COR-L47 (cell line): ENCODE data around the gene MEF2A.

Source experiments
- DNase-seq: peaks from one replicate; lab custom pipeline; 2025; lab: John Stamatoyannopoulos, UW

MEF2A gene

DNA sequence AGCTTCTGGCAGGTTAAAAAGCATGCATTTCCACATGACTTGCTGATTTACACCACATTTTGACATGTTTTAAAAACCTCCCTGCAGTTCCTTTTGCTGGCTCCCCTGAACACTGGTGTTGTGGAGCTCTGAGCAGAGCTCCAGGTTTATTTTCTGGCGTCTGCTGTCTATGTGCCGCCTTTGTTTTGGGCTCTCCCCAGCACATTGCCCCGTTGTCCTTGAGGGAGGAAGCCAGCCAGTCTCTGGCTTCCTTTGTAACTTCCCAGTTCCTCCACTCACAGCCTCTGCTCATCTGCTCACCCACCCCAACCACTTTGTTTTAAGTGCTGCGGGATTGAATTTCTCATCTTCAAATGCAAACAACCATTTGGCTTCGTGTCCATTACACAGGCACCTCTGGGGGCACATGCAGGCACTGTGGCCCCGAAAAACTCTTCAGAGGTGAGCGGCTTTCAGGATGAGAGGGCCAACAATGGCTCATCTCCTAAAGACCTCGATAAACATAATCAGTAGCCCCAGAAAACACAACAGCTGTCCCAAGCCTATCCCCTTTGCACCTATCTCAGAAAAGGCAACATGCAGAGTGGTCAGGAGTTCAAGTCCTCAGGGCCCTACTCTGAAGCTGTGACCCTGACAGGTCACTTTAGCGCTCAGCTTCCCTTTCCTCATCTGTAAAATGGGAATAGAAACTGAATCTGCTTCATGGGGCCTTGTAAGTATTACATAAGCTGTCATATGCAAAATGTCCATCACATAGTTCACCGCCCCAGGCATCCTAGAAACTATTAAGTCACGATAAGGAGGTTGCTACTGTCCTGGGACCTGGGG, 1.3 kb upstream of the MEF2A start:
- DNase-seq, result no peak

DNA sequence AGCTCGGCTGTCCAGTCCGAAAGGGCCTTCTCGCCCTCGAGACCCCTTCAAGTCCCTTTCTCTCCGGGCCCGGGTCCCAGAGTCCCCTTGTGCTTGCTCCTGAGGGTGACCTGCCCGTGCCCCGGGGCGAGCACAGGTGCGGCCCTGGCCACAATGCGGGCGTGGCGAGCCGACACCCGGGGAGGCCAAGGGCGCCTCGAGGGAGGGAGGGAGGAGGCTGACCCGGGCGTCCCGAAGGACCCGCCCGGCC, 810 bp upstream of the MEF2A start:
- no peak for DNase-seq

DNA sequence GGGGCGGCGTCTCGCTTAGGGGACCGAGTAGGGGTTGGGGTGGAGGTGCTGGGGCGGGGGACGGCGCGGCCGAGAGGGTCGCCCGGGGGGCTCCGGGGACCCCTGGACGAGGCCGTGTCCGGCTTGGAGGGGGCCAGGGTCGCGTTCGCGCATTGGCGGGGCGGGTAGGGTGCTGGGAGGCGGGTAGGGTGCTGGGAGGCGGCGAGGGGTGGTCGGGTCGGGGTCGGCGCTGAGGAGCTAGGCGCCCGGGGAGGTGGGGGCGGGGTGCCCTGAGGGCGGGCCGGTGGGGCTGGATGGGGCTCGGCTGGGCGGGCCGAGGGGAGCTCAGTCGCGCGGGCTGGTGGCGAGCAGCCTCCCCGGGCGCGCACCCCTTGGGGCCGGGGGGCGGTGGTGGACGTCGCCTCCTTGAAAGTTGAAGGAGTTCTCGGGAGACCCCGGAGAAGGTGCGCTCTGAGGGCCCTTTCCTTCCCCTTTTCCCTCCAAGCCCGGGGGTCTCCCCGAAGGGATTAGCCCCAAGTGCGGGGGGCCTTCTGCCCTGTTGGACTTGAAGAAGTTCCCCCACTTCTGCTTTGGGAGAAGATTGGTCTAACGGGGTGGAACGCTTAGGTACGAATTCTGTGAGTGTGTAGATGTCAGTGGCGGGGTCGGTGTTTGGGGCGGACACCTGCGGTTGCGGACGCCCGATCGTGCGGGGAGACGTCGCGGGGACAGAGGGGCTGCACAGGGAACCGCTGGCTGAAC, 543 bp downstream of the MEF2A start:
- DNase-seq, result peak; percentile 6

DNA sequence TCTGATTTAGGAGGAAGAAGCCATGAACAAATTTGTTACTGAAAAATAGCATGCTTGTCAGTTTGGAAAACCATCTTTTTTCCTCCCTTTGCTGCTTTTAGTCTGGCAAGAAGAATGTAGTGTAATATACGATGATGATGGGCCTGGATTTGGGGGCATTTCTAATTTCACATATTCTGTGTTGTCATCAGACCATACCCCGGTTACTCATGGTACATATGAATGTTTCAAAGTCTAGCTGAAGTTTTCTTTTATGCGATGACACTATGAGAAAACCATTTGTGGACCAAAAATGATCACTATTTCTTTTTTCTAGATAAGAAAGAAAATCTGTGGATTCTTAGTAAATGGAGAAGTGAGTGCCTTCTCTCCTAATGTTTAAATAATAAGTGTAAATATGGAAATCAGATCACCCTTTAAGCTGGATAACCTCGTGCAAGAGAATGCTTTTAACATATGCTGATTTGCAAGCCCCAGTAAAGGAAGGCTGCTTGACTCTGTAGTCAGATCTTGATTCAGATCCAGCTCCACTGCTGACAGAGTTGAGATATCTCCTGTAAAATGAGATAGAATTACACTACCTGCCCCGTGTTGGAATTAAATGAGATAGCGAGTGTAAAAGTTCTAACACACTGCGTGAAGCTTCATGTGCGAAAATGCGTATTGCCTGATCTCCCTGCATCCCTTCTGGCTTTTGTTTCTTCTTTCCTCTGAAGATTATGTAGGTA, 3.0 kb downstream of the MEF2A start:
- DNase-seq, result no peak

DNA sequence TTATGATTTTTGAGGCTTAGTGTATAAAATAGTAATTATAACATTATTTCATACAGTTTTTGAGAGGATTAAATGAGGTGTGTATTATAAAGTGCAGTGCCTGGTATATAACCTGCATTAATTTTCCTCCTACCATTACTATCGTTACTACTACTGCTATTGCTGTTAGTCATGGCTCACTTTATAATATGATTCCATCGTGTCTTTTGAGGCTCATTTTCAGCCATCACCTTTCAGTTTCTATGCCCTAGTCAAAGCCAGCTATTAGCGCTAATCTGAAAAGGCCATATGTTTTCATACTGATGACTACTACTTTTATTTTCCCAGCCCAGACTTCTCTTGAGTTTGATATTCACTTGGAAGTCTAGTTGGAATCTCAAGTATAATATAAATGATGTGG, 5.5 kb downstream of the MEF2A start:
- no peak for DNase-seq

DNA sequence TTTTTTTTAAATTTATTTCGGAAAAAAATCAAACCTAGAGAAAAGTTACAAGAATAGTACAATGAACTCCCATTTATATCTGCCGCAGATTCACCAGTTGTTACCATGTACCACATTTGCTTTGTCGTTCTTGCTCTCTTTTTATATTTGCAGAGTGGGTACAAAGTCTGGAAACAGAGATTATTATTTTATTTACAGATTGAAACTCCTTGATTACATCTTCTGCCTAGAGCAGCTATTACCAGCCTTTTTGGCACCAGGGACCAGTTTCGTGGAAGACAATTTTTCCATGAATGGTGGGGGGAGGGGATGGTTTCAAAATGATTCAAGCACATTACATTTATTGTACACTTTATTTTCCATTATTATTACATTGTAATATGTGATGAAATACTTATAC, 8.3 kb downstream of the MEF2A start:
- DNase-seq, result no peak

DNA sequence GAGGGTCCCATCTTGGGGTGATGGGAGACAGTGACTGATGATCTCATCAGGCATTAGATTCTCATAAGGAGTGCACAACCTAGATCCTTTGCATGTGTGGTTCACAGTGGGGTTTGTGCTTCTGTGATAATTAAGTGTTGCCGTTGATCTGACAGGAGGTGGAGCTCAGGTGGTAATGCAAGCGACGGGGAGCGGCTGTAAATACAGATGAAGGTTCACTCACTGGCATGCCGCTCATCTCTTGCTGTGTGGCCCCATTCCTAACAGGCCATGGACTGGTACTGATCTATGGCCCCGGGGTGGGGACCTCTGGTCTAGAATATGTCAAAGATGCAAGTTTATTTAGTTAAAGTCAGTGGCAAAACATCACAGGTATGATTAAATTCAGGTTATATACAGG, 8.7 kb downstream of the MEF2A start:
- no peak for DNase-seq

DNA sequence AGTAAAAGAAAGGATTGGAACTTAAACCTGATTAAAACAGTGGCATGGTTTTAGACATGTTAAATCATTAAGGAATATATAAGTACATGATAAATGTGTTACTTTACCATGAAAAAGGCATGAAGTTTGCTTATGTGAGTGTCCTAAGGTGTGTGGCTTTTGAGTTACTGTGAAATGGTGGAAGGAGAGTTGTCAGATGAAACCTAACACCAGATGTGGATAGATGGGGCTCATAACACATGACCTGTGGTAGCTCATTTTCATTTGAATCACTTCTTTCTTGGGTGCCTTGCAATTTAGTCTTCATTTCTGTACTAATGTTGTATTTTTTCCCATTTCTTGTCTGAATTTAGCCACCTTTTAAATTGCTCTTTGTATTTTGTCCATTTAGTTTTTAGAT, 13.0 kb downstream of the MEF2A start:
- no peak for DNase-seq

DNA sequence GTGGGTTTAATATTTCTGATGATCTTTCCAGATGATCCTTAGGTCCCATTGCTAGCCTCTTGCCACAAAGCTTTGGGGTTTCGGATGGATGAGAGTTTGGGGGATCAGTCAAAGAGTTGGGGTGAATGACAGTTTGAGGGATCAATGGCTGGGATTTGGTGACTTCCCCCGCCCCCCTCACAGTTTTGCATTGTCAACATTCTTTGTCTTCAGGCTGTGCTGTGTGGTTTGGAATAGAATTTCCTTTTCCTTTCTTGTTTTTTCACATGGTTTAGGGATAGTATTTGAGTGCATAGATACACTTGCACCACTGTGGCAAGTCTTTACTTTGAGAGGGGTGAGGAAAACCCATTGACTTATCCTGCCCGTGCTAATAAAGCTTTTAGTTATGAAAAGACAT, 14.3 kb downstream of the MEF2A start:
- no peak for DNase-seq

DNA sequence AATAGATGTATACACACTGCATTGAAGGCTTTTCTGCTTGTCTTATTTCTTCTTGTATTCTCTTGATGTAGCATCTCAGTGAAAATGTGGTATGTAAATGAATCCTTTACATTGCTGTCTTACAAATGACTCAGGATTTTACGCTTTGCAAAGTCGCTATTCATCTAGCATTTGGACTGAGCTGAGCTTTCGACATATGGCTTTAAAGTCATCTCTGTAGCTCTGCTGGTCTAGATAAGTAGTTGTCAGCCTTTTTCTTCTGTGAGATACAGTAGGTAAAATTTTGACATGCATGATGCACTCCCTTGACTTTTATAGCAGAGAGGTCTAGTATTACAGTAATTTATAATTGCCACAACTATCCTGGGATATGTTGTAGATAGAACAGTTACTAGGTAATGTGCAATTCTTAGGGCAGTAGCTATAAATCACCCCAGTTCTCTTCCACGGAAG, 16.8 kb downstream of the MEF2A start:
- no peak for DNase-seq

DNA sequence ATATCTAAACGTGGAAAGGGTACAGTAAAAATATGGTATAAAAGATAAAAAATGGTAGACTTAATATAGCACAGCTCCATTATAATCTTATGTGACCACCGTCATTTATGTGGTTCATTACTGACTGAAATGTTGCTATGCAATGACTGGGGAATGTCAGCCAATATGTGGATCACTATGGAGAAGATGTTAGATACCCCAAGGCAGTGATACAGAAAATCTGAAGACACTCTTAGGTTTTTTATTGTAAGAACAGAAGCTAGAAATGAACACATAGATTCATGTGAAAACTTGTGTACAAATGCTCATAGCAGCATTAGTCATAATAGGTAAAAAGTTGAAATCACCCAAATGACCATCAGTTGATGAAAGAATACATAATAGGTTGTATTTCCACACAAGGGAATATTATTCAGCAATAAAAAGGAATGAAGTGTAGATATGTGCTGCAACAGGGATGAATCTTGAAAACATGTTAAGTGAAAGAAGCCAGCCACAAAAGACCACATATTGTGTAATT, 18.4 kb downstream of the MEF2A start:
- no peak for DNase-seq

DNA sequence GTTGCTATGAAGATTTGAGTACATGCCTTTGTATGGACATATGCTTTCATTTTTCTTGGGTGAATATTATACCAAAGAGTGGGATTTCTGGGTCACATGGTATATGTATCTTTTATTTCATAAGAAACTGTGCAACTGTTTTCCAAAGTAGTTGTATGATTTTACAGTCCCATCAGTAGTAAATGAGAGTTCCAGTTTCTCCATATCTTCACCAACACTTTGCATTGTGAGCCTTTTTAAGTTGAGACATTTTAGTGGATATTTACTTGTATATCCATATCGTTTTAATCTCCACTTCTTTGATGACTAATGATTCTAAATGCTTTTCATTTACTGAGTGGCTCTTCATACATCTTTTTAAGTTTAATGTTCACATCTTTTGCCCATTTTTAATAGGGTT, 20.3 kb downstream of the MEF2A start:
- DNase-seq, result no peak

DNA sequence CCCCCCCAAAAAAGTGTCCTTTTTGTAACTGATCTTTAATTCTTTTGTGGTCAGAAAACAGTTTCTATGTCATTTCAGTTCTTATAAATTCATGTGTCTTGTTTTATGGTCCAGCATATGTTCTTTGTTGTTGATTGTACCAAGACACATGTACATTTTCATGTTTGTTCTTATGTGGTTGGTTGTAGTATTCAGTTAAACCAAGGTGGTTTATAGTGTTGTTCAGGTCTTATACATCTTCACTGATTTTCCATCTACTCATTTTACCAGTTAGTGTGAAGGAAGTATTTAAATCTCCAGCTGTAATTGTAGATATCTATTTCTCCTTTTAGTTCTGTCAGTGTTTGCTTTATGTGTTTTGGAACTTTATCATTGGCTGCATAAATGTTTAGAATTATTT, 24.0 kb downstream of the MEF2A start:
- no peak for DNase-seq

DNA sequence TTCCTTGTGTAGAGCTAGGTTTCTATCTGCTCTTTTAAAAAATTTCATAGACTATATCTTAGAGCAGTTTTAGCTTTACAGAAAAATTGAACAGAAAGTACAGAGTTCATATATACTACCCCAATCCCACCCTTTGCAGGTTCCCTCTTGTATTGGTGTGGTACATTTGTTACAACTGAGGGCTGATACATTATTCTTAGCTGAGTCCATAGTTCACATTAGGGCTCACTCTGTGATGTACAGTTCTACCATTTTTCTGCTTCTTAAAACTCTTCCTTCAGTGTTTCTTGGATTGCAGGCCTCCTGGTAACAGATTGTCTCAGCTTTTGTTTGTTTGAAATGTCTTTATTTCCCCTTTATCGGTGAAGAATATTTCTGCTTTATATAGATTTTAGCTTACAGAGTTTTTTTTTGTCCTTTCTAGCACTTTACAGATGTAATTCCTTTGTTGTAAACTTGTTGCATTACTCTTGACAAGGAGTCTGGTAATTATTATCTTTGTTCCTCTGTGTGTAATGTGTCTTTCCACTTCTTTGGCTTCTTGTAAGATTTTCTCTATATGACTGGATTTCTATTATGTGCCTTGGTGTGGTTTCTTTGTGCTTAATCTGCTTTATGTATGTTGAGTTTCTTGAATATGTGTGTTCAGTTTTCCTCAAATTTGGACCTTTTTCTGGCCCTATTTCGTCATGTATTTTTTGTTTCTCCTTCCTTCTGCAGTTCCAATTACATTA, 25.3 kb downstream of the MEF2A start:
- no peak for DNase-seq

DNA sequence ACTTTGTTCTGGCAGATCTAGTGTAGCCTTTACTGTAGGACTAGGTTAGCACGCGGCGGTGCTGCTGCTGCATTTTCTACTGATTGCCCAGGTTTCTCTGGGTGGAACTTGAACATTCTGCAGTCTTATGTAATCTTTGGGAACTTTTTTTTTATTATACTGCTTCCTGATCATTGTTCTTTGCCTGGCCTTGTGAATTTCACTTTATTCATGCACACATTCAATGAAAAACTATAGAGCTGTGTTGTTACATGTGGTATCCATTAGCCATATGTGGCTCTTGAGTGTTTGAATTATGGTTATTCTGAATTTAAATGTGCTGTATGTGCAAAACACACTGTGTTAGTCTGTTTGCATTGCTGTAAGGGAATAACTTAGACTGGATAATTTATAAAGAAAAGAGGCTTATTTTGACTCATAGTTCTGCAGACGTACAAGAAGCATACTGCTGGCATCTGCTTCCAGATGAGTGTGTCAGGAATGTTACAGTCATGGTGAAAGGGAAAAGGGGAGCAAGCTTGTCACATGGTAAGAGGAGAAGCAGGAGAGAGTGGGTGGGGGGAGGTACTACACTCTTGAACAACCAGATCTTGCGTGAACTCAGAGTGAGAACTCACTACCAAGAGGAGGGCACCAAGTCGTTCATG, 26.5 kb downstream of the MEF2A start:
- DNase-seq, result no peak

DNA sequence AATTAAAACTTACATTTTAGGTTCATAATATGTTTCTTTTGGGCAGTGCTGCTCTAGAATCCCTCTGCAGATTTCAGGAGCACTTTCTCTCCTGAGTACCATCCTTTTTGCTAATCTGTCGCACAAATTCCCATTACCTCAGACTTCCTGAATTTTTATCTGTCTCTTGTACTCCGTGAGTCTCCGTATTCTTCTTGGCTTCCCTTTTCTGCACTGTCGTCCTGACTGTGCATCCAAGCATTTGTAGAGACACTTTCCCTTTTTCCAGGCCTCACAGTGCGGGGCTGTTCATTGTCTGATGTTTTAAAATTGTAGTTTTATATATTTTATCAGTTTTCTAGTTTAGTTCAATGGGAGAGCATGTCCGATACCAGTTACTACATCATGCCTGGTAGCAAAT, 27.3 kb downstream of the MEF2A start:
- no peak for DNase-seq

DNA sequence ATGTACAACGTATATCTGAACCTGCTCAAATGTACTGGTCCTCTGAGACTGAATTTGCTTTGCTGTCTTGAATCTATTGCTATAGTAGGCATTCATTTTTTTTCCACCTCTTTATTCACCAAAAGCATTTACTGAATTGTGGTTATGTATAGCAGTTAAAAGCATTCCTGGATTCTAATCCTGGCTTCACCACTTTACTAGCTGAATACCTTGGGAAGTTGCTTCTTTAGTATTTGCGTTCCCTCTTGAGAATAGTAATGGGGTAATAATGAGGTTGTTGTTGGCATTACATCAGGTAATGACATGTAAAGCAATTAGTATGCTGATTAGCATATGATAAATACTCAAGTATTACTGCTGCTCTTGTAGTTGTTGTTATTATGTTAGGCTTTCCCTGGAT, 29.1 kb downstream of the MEF2A start:
- DNase-seq, result no peak

DNA sequence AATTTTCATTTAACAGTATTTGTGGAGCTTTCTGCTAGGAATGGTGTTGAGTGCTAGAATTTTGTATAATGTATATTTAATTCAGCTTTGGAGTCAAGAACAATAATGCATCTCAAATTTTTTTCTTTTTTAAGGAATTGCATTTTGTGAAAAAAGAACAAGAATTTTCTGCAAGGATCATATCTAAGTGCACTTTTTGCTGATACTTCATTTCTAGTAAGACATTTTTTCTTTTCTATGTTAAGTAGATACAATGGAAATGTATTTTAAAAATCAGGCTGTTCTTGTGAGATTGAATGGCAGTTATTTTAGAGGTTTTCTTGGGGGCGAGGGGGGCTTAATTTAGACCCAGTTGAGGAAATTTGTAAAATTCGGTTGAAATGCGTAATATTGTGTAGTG, 32.5 kb downstream of the MEF2A start:
- DNase-seq, result no peak

DNA sequence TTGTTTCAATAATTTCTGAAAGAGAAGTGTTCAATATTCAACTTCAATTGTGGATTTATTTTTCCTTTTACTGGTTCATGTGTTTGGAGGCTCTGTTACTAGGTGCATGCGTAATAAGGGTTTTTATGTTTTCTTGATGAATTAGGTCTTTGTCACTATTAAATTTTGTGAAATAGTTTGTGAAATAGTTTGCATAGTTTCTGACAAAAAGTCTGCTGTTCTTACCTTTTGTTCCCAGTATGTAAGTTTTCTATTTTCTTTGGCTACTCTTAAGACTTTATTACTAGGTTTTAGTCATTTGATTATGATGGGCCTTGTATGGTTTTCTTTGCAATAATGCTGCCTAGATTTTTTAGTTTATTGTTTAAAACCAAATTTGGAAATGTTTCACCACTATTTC, 38.0 kb downstream of the MEF2A start:
- DNase-seq, result no peak

DNA sequence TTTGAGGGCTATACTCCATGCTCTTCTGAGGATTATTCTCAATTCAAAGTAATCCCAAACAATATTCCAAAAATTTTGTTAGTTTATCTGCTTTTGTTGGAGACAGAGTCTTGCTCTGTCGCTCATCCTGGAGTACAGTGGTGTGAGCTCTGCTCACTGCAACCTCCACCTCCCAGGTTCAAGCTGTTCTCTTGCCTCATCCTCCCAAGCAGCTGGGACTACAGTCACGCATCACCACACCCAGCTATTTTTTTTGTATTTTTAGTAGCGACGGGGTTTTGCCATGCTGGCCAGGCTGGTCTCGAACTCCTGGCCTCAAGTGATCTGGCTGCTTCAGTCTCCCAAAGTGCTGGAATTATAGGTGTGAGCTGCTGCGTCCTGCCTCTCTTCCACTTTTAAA, 39.1 kb downstream of the MEF2A start:
- no peak for DNase-seq

DNA sequence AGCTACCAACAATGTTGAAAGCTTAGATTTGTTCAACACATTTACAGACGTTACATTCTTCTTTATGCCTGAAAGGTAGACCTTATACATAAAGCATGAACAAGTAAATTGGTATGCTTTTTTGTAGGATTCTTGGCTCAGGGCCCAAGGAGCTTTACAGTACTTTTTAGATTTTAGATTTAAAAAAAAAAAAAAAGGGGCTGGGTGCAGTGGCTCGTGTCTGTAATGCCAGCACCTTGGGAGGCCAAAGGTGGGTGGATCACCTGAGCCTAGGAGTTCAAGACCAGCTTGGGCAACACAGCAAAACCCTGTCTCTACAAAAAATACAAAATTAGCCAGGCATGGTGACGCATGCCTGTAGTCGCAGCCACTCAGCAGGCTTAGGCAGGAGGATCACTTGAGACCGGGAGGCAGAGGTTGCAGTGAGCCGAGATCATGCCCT, 39.7 kb downstream of the MEF2A start:
- no peak for DNase-seq

DNA sequence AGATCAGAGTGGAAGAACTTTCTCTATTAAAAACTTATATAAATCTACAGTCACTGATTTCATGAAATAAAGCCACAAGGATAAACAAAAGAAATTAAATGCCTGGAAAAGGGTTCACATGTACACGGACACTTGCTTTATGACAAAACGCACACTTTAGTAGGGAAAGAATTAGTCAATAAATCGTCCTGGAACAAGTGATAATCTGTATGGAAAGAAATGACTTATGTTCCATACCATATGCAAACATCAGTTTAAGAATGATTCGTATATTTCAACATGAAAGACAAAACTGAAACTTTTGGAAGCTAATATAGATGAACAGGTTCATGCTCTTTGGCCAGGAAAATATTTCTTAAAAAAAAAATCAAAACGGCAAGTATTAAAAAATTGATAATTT, 40.2 kb downstream of the MEF2A start:
- DNase-seq, result no peak
